SU-DHL-6 (cell line): ENCODE results near the gene SYNPR.

ENCODE experiments used
- EZH2phosphoT487 ChIP-seq: fragments of 200-600 bp; sonication (generic), shearing (Covaris generic); conservative IDR thresholded peaks from 2 replicates; pipeline ENCODE4 v1.6.1; 2018; ENCODE audit warnings: mild to moderate bottlenecking, antibody characterized with exemption, low read length, moderate library complexity, mixed read lengths
- TF ChIP-seq, protein P1 (sequence below): fragments of 200-600 bp; sonication (generic); IDR thresholded peaks from one replicate; pipeline ENCODE4 v1.5.1; 2017; ENCODE audit warnings: antibody characterized with exemption, mild to moderate bottlenecking, low read length, moderate library complexity; ENCODE audit not compliant: insufficient read depth, poor library complexity, severe bottlenecking

DNA sequence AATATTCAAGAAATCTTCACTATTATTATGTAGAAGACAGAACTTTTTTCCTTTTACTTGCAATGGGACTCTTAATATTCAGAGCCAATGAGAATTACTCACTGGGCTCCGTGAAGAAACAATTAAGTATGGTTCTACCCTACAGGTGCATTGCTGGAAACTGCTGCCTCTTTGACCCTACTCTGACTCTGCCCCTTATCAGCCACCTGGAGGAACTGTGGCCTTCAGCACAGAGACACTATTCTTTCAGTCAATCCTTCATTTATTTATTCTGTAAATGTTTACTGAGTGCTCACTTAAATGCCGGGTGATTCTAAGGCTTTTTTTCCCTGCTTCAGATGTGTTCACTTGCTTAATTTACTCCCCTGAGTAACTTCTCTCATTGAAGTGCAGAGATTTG is 163.2 kb downstream of the SYNPR start:
- TF ChIP-seq, protein P1, sequence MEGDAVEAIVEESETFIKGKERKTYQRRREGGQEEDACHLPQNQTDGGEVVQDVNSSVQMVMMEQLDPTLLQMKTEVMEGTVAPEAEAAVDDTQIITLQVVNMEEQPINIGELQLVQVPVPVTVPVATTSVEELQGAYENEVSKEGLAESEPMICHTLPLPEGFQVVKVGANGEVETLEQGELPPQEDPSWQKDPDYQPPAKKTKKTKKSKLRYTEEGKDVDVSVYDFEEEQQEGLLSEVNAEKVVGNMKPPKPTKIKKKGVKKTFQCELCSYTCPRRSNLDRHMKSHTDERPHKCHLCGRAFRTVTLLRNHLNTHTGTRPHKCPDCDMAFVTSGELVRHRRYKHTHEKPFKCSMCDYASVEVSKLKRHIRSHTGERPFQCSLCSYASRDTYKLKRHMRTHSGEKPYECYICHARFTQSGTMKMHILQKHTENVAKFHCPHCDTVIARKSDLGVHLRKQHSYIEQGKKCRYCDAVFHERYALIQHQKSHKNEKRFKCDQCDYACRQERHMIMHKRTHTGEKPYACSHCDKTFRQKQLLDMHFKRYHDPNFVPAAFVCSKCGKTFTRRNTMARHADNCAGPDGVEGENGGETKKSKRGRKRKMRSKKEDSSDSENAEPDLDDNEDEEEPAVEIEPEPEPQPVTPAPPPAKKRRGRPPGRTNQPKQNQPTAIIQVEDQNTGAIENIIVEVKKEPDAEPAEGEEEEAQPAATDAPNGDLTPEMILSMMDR, result no peak
- no peak for TF ChIP-seq EZH2phosphoT487
